HG02798 (cell line): ENCODE results near the gene MEIS3.
"Not testable (repeated sequence)": the region's sequence is repeated elsewhere in the genome, so short reads cannot be mapped to it uniquely, and the experiment has no call there.

Experiments
- ATAC-seq: cut with Tn5 transposase; IDR thresholded peaks from one replicate; pipeline ENCODE4 v1.9.1; 2021; ENCODE audit warnings: mild to moderate bottlenecking; ENCODE audit not compliant: unreplicated experiment, poor library complexity

The MEIS3 gene

GRCh38 chr19:47390533-47391488 is 28.5 kb downstream of the MEIS3 start:
- no peak for ATAC-seq

GRCh38 chr19:47389150-47389556 is 30.2 kb downstream of the MEIS3 start:
- ATAC-seq: no peak

- not testable (repeated sequence) for ATAC-seq
Measured at GRCh38 chr19:47388721-47389120, 30.6 kb downstream of the MEIS3 start.

- not testable (repeated sequence) for ATAC-seq
Measured at GRCh38 chr19:47387623-47388022, 31.7 kb downstream of the MEIS3 start.

GRCh38 chr19:47386582-47386981 is 32.7 kb downstream of the MEIS3 start:
- not testable (repeated sequence) for ATAC-seq

- not testable (repeated sequence) for ATAC-seq
Measured at GRCh38 chr19:47384533-47384932, 34.8 kb downstream of the MEIS3 start.

GRCh38 chr19:47383890-47384289 is 35.4 kb downstream of the MEIS3 start:
- ATAC-seq: not testable (repeated sequence)

- no peak for ATAC-seq
Measured at GRCh38 chr19:47381653-47382279, 37.6 kb downstream of the MEIS3 start.

GRCh38 chr19:47381121-47381520 is 38.2 kb downstream of the MEIS3 start:
- no peak for ATAC-seq

GRCh38 chr19:47380559-47380958 is 38.8 kb downstream of the MEIS3 start:
- ATAC-seq: no peak

GRCh38 chr19:47379381-47379938 is 39.9 kb downstream of the MEIS3 start:
- ATAC-seq: no peak

- ATAC-seq: no peak
Measured at GRCh38 chr19:47378246-47378645, 41.1 kb downstream of the MEIS3 start.

GRCh38 chr19:47377801-47378200 is 41.5 kb downstream of the MEIS3 start:
- no peak for ATAC-seq

- ATAC-seq: no peak
Measured at GRCh38 chr19:47377208-47377701, 42.1 kb downstream of the MEIS3 start.

- ATAC-seq: no peak
Measured at GRCh38 chr19:47376589-47377144, 42.7 kb downstream of the MEIS3 start.

GRCh38 chr19:47375694-47376588 is 43.4 kb downstream of the MEIS3 start:
- no peak for ATAC-seq

- no peak for ATAC-seq
Measured at GRCh38 chr19:47374876-47375693, 44.2 kb downstream of the MEIS3 start.

GRCh38 chr19:47373246-47374240 is 45.8 kb downstream of the MEIS3 start:
- ATAC-seq: no peak
